Putamen (tissue), 1 donor: ENCODE data around the gene ZFR.
"Not testable (repeated sequence)": the region's sequence is repeated elsewhere in the genome, so short reads cannot be mapped to it uniquely, and the experiment has no call there.

Source experiments
- DNase-seq: peaks from one replicate; pipeline ENCODE4 v3.0.0-alpha.2; 2016; ENCODE audit warnings: low spot score

Gene ZFR

GRCh38 chr5:32444431-32445286 is at the start of gene ZFR:
Gene ZFR, minus strand, starts transcription at chr5:32444740. Its CDS starts 82 bp downstream, at chr5:32444658.
- peak; percentile 91 for DNase-seq

- DNase-seq, result no peak
These were observed 46.5 kb upstream of the ZFR start for GRCh38 chr5:32490972-32491557.

GRCh38 chr5:32489791-32490562 is 45.4 kb upstream of the ZFR start:
- peak; percentile 68 for DNase-seq

- no peak for DNase-seq
These were observed 42.9 kb upstream of the ZFR start for GRCh38 chr5:32487424-32487823.

- DNase-seq, result no peak
These were observed 42.5 kb upstream of the ZFR start for GRCh38 chr5:32487008-32487407.

- DNase-seq, result no peak
These were observed 37.7 kb upstream of the ZFR start for GRCh38 chr5:32482193-32482592.

- DNase-seq, result no peak
These were observed 34.6 kb upstream of the ZFR start for GRCh38 chr5:32479096-32479495.

GRCh38 chr5:32476891-32477290 is 32.4 kb upstream of the ZFR start:
- DNase-seq, result no peak

GRCh38 chr5:32475334-32476097 is 31.0 kb upstream of the ZFR start:
- DNase-seq, result no peak

GRCh38 chr5:32474209-32474854 is 29.8 kb upstream of the ZFR start:
- no peak for DNase-seq

GRCh38 chr5:32473072-32473471 is 28.5 kb upstream of the ZFR start:
- no peak for DNase-seq

- DNase-seq, result no peak
These were observed 27.2 kb upstream of the ZFR start for GRCh38 chr5:32471784-32472183.

GRCh38 chr5:32465076-32465475 is 20.5 kb upstream of the ZFR start:
- DNase-seq, result no peak

GRCh38 chr5:32462618-32463017 is 18.1 kb upstream of the ZFR start:
- peak; percentile 85 for DNase-seq

GRCh38 chr5:32461441-32462120 is 17.0 kb upstream of the ZFR start:
- no peak for DNase-seq

- no peak for DNase-seq
These were observed 16.2 kb upstream of the ZFR start for GRCh38 chr5:32460702-32461101.

GRCh38 chr5:32458880-32459495 is 14.4 kb upstream of the ZFR start:
- no peak for DNase-seq

- no peak for DNase-seq
These were observed 10.8 kb upstream of the ZFR start for GRCh38 chr5:32455311-32455710.

GRCh38 chr5:32454821-32455220 is 10.3 kb upstream of the ZFR start:
- DNase-seq, result no peak

- DNase-seq, result no peak
These were observed 9.4 kb upstream of the ZFR start for GRCh38 chr5:32453916-32454315.

GRCh38 chr5:32452316-32452715 is 7.8 kb upstream of the ZFR start:
- DNase-seq, result not testable (repeated sequence)
